AG09319 (cell line): ENCODE data around the gene GPR162.

Experiments
- DNase-seq: peaks from one replicate; pipeline ENCODE4 v3.0.0-alpha.2; 2010; ENCODE audit warnings: low read depth; ENCODE audit errors: extremely low read depth
- CTCF ChIP-seq: IDR thresholded peaks from 2 replicates; pipeline ENCODE4 v1.5.1; 2011; ENCODE audit warnings: low read depth, mild to moderate bottlenecking, inconsistent platforms, low read length, moderate library complexity

Gene GPR162

GRCh38 chr12:6840330-6840729 lies 18.7 kb downstream of the GPR162 start:
- DNase-seq: no peak
- no peak for TF ChIP-seq CTCF

- DNase-seq: no peak
- TF ChIP-seq CTCF: no peak
These were observed 19.3 kb downstream of the GPR162 start, which contains the start of gene GNB3 for GRCh38 chr12:6840761-6841515. Gene GNB3 (plus strand): TSS chr12:6840925. CDS start chr12:6841288, 363 bp downstream.

GRCh38 chr12:6842075-6842474 lies 20.5 kb downstream of the GPR162 start:
- no peak for TF ChIP-seq CTCF

GRCh38 chr12:6843118-6843902 lies 21.7 kb downstream of the GPR162 start:
- no peak for TF ChIP-seq CTCF
- DNase-seq: no peak

More at GRCh38 chr12:6842075-6842474, 20.5 kb downstream of the GPR162 start:
- DNase-seq: no peak

GRCh38 chr12:6845395-6845794 lies 23.8 kb downstream of the GPR162 start:
- no peak for DNase-seq
- no peak for TF ChIP-seq CTCF

GRCh38 chr12:6846316-6846869 lies 24.8 kb downstream of the GPR162 start:
- no peak for DNase-seq
- TF ChIP-seq CTCF: no peak

GRCh38 chr12:6847676-6848075 lies 26.1 kb downstream of the GPR162 start:
- no peak for DNase-seq
- TF ChIP-seq CTCF: no peak
